ENCODE data around the gene UBE2Q1.

- TF ChIP-seq POLR2A (IDR thresholded peaks at IDR 0.05) (no peak), CTCF (IDR thresholded peaks at IDR 0.05) (no peak)
These were observed 44.9 kb upstream of the UBE2Q1 start for GRCh38 chr1:154603317-154603716.

Measured in testis (tissue), 2 donors.